GM23338 (cell line): ENCODE results near the gene GGT5. TPM values are rescaled to one million over a fixed set of nuclear protein-coding genes. Genes with fewer than 3 reads are reported as not detected.
"Not testable (repeated sequence)": the region's sequence is repeated elsewhere in the genome, so short reads cannot be mapped to it uniquely, and the experiment has no call there.

Experiments used
- ATAC-seq: fragments of 200-7000 bp; cut with Tn5 transposase; 3 replicates; pipeline ENCODE4 v1.9.1; 2020
- DNase-seq: peaks from one replicate; pipeline ENCODE4 v3.0.0-alpha.2; 2015; ENCODE audit warnings: low spot score
- H2AFZ ChIP-seq: fragments of 200-600 bp; sonication (generic); 2 replicates; pipeline ENCODE4 v1.8.0; 2016; ENCODE audit warnings: antibody characterized with exemption, mild to moderate bottlenecking, moderate library complexity
- H3F3A ChIP-seq: fragments of 200-600 bp; sonication (generic); replicated peaks from 2 replicates; pipeline ENCODE4 v1.8.0; 2017; ENCODE audit warnings: antibody characterized with exemption, mixed run types, low read depth
- H3K27ac ChIP-seq: fragments of 200-600 bp; sonication (generic); 2 replicates; pipeline ENCODE4 v1.6.1; 2016; ENCODE audit warnings: low read depth
- H3K27me3 ChIP-seq: fragments of 200-600 bp; sonication (generic); 2 replicates; pipeline ENCODE4 v1.8.0; 2016; ENCODE audit warnings: mild to moderate bottlenecking, mixed run types, moderate library complexity; ENCODE audit not compliant: insufficient read depth
- H3K36me3 ChIP-seq: fragments of 200-600 bp; sonication (generic); 2 replicates; pipeline ENCODE4 v1.8.0; 2016; ENCODE audit warnings: mild to moderate bottlenecking; ENCODE audit not compliant: insufficient read depth
- H3K4me1 ChIP-seq: fragments of 200-600 bp; sonication (generic); 2 replicates; pipeline ENCODE4 v1.8.0; 2016; ENCODE audit warnings: mild to moderate bottlenecking, moderate library complexity; ENCODE audit not compliant: insufficient read depth
- H3K4me2 ChIP-seq: fragments of 200-600 bp; sonication (generic); 2 replicates; pipeline ENCODE4 v1.7.1; 2017; ENCODE audit warnings: mixed run types
- H3K4me3 ChIP-seq: fragments of 200-600 bp; sonication (generic); 2 replicates; pipeline ENCODE4 v1.6.1; 2016; ENCODE audit warnings: mixed run types
- H3K79me2 ChIP-seq: fragments of 200-600 bp; sonication (generic); replicated peaks from 2 replicates; pipeline ENCODE4 v1.8.0; 2017; ENCODE audit warnings: mild to moderate bottlenecking; ENCODE audit not compliant: insufficient read depth
- H3K9me2 ChIP-seq: fragments of 200-600 bp; sonication (generic); 2 replicates; pipeline ENCODE4 v1.8.0; 2017; ENCODE audit not compliant: insufficient read depth
- H4K20me1 ChIP-seq: fragments of 200-600 bp; sonication (generic); replicated peaks from 2 replicates; pipeline ENCODE4 v1.8.0; 2017; ENCODE audit warnings: mild to moderate bottlenecking; ENCODE audit not compliant: insufficient read depth
- H3K27ac Mint-ChIP-seq: 2 replicates; pipeline ENCODE4 v1.8.0; 2020; ENCODE audit warnings: inconsistent platforms, mild to moderate bottlenecking, moderate library complexity, mixed read lengths
- H3K27me3 Mint-ChIP-seq: 3 replicates; pipeline ENCODE4 v1.8.0; 2022; ENCODE audit warnings: low read depth, mild to moderate bottlenecking, moderate library complexity, mixed read lengths, inconsistent platforms; ENCODE audit not compliant: insufficient read depth, poor library complexity
- H3K36me3 Mint-ChIP-seq: 3 replicates; pipeline ENCODE4 v1.8.0; 2021; ENCODE audit warnings: low read depth, mild to moderate bottlenecking, inconsistent platforms, moderate library complexity, mixed read lengths
- H3K4me1 Mint-ChIP-seq: 3 replicates; pipeline ENCODE4 v1.8.0; 2020; ENCODE audit warnings: mild to moderate bottlenecking, inconsistent platforms, mixed read lengths
- H3K4me3 Mint-ChIP-seq: 3 replicates; pipeline ENCODE4 v1.8.0; 2021; ENCODE audit warnings: moderate library complexity, mild to moderate bottlenecking, inconsistent platforms, mixed read lengths
- H3K9me3 Mint-ChIP-seq: 3 replicates; pipeline ENCODE4 v1.8.0; 2020; ENCODE audit warnings: moderate library complexity, mild to moderate bottlenecking, inconsistent platforms, mixed read lengths
- CTCF ChIP-seq, 2 experiments: fragments of 200-600 bp in 1 of 2; sonication (generic) in 1 of 2; conservative IDR thresholded peaks; 2 replicates each; pipeline versions ENCODE4 v1.5.1 to v1.6.1; 2016 to 2017; ENCODE audit warnings: antibody characterized with exemption in 2 of 2, low read depth in 2 of 2, mild to moderate bottlenecking in 2 of 2, moderate library complexity in 1 of 2
- ZNF331 ChIP-seq: fragments of 250-450 bp; sonication (Bioruptor Pico); IDR thresholded peaks from 2 replicates; pipeline ENCODE4 v1.5.0; 2020; ENCODE audit warnings: low read depth, mild to moderate bottlenecking, moderate library complexity
- polyA plus RNA-seq: library from polyadenylated mRNA; unstranded; fragments of >200 nt; fragmentation: Nextera tagmentation; extraction: Ambion mirVana; gene quantifications from 2 replicates; pipeline ENCODE4 v1.2.1, GENCODE V29; 2016
- total RNA-seq: library from RNA; depleted of rRNA; stranded (reverse); fragments of >200 nt; shearing (Covaris generic); gene quantifications from 2 replicates; pipeline ENCODE4 v1.2.3, GENCODE V29; 2014

The GGT5 gene
- total and polyA plus RNA-seq, 2 experiments from 2014 or later: not detected

DNA sequence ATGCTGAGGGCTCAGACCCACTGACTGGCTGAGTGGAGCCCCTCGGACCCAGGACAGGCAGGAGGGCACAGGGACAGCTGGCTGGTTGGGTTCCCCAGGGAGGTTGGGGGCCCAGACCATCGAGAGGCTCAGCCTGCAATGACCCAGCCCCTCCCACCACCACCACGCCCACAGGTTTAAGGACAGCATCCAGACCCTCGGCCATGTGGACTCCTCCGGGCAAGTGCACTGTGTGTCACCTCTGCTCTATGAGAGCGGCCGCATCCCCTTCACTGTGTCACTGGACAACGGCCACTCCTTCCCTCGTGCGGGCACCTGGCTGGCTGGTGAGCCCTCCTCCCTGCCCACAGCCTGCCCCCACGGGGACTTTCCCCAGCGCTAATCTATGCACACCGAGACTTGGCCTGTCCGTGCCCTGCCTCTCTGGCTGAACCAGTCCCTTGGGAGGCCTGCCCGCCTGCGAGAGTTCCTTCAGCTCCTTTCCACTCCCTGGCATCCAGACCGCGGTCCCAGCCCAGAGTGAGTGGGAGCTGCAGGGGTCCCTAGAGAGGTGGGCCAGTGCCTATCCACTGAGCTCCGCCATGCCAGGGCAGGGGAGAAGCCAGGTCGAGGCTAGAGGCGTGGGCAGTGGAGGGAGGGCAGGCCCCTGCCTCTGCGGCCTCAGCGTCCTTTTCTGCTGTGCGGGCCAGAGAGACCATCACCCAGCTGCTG is 61.4 kb downstream of the GGT5 start:
- no peaks in the 10 kb centered on the region for H3K9me2 ChIP-seq
- Mint-ChIP-seq H3K9me3 (no peaks in the 10 kb centered on the region), H3K27me3 (peaks cover 9% of the 10 kb centered on the region), H3K36me3 (no peaks in the 10 kb centered on the region), H3K4me1 (peaks cover 7% of the 10 kb centered on the region; the same call in 2 of the 3 replicates), H3K4me3 (no peak overlapping the region), H3K27ac (no peak overlapping the region)
- no peak for DNase-seq
- H3K4me3 ChIP-seq: no peak overlapping the region
- H3K27ac ChIP-seq: no peak overlapping the region
- H4K20me1 ChIP-seq: no peaks in the 10 kb centered on the region
- H3K27me3 ChIP-seq: no peaks in the 10 kb centered on the region
- H3K79me2 ChIP-seq: no peaks in the 10 kb centered on the region
- H3K4me1 ChIP-seq: peaks cover 7% of the 10 kb centered on the region; the same call in 1 of the 2 replicates
- H3K36me3 ChIP-seq: no peaks in the 10 kb centered on the region
- no peak overlapping the region for H2AFZ ChIP-seq
- ATAC-seq: no peak
- no peak overlapping the region for H3K4me2 ChIP-seq
- TF ChIP-seq ZNF331 (CRISPR knock-in tag): no peak
- no peaks in the 10 kb centered on the region for H3F3A ChIP-seq

DNA sequence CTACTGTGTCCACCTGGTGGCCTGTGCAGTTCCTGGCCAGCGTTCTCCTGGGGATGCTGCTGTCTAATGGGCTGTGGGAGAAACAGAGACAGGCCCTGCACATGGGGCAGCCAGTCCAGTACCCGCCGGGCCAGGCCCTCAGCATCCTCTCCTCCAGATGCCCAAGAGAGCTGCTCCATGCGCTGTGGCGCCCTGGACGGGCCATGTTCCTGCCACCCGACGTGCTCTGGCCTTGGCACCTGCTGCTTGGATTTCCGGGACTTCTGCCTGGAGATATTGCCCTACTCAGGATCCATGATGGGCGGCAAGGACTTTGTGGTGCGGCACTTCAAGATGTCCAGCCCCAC is 62.0 kb downstream of the GGT5 start:
- not testable (repeated sequence) for H3K4me1 Mint-ChIP-seq, H3K9me2 ChIP-seq

GRCh38 chr22:24181996-24182899 is 62.6 kb downstream of the GGT5 start:
- H3K4me1 ChIP-seq: peaks cover 7% of the 10 kb centered on the region; the same call in 1 of the 2 replicates
- peaks cover 9% of the 10 kb centered on the region; the same call in 2 of the 3 replicates for H3K4me1 Mint-ChIP-seq
- no peak for DNase-seq
- H3K27me3 Mint-ChIP-seq: peaks cover 9% of the 10 kb centered on the region
- no peaks in the 10 kb centered on the region for H3K9me2 ChIP-seq
- no peak overlapping the region for H3K27ac Mint-ChIP-seq
- no peak overlapping the region for H3K4me2 ChIP-seq
- no peaks in the 10 kb centered on the region for H3K79me2 ChIP-seq
- no peaks in the 10 kb centered on the region for H3K27me3 ChIP-seq
- H3K36me3 Mint-ChIP-seq: no peaks in the 10 kb centered on the region
- H3K4me3 ChIP-seq: no peak overlapping the region
- no peaks in the 10 kb centered on the region for H3K36me3 ChIP-seq
- H3K27ac ChIP-seq: no peak overlapping the region
- H3K4me3 Mint-ChIP-seq: no peak overlapping the region
- H3K9me3 Mint-ChIP-seq: no peaks in the 10 kb centered on the region
- H3F3A ChIP-seq: no peaks in the 10 kb centered on the region
- peak; percentile 7; the same call in 2 of the 3 replicates for ATAC-seq
- H2AFZ ChIP-seq: no peak overlapping the region
- TF ChIP-seq ZNF331 (CRISPR knock-in tag) (no peak), CTCF (conservative IDR thresholded peaks at IDR 0.05; ENCODE audit: low read depth in 2 of 2) (peak; percentile 18 to 59; a peak in 2 of 4 replicates)
- H4K20me1 ChIP-seq: no peaks in the 10 kb centered on the region

More for the DNA sequence above, 62.0 kb downstream of the GGT5 start:
- not testable (repeated sequence) for H4K20me1 ChIP-seq, DNase-seq, H3K9me3 Mint-ChIP-seq, H3K36me3 ChIP-seq, H3K27ac ChIP-seq, ATAC-seq, H3K4me3 Mint-ChIP-seq, H3K27ac Mint-ChIP-seq, H3K27me3 ChIP-seq, H2AFZ ChIP-seq, H3F3A ChIP-seq, H3K4me2 ChIP-seq, H3K36me3 Mint-ChIP-seq, H3K4me1 ChIP-seq, H3K79me2 ChIP-seq, H3K27me3 Mint-ChIP-seq, H3K4me3 ChIP-seq
